HCT116 (cell line): ENCODE results near the gene ACP3. TPM values are rescaled to one million over a fixed set of nuclear protein-coding genes. Genes with fewer than 3 reads are reported as not detected.

ENCODE experiments used
- ATAC-seq: fragments of 200-7000 bp; cut with Tn5 transposase; 2 replicates; pipeline ENCODE4 v1.9.1; 2020; ENCODE audit warnings: mild to moderate bottlenecking, moderate library complexity
- BruUV-seq: library from RNA; stranded (reverse); fragments of 400-500 nt; replicated peaks from 2 replicates; lab custom pipeline; 2021; lab: Mats Ljungman, UMichigan
- CTCF ChIA-PET: fragments of 300-600 bp; sonication (Branson Sonifier 250); formaldehyde crosslinking; loops from one replicate; lab custom pipeline; 2021; ENCODE audit warnings: antibody characterized with exemption; lab: Charles Lee
- POLR2A ChIA-PET: fragments of 300-600, 350-600 bp; sonication (Branson Sonifier 250); formaldehyde crosslinking; loops from one replicate; lab custom pipeline; 2021; ENCODE audit warnings: antibody characterized with exemption; lab: Charles Lee
- RAD21 ChIA-PET, 2 experiments: fragments of 300-600 bp; sonication (Branson Sonifier 250); formaldehyde crosslinking; loops; one replicate each; lab custom pipeline; 2023; ENCODE audit warnings: low total read pairs in 2 of 2; ENCODE audit not compliant: uncharacterized antibody in 2 of 2, unreplicated experiment in 2 of 2, low non-redundant PET in 1 of 2; lab: Charles Lee
- DNase-seq: peaks from one replicate; pipeline ENCODE4 v3.0.0-alpha.2; 2010; ENCODE audit warnings: low read depth, low spot score
- H2AFZ ChIP-seq: fragments of 200-600 bp; shearing (Covaris generic), sonication (generic); 2 replicates; pipeline ENCODE4 v1.6.1; 2017; ENCODE audit warnings: low read depth, mixed run types, mixed read lengths, antibody characterized with exemption, low read length; ENCODE audit not compliant: poor library complexity, severe bottlenecking
- H3K27ac ChIP-seq: 2 replicates; pipeline ENCODE4 v1.5.1; 2012; ENCODE audit warnings: low read depth, low read length
- H3K27me3 ChIP-seq: fragments of 200-600 bp; sonication (generic); 2 replicates; pipeline ENCODE4 v1.6.1; 2016; ENCODE audit warnings: mixed run types, low read length, mixed read lengths; ENCODE audit not compliant: insufficient read depth
- H3K36me3 ChIP-seq, 2 experiments: fragments of 200-500 bp in 1 of 2; fragments of 200-600 bp in 1 of 2; sonication (Bioruptor generic) in 1 of 2; sonication (generic) in 1 of 2; 2 replicates each; pipeline versions ENCODE4 v1.5.1 to v1.6.1; 2014 to 2016; ENCODE audit warnings: low read length in 2 of 2, inconsistent platforms in 1 of 2, mixed read lengths in 1 of 2, mixed run types in 1 of 2; ENCODE audit not compliant: insufficient read depth in 2 of 2, control insufficient read depth in 1 of 2
- H3K4me1 ChIP-seq, 2 experiments: fragments of 200-600 bp in 1 of 2; sonication (generic) in 1 of 2; 2 replicates each; pipeline versions ENCODE4 v1.5.1 to v1.6.1; 2012 to 2017; ENCODE audit warnings: low read length in 2 of 2, inconsistent platforms in 1 of 2, mild to moderate bottlenecking in 1 of 2, mixed read lengths in 1 of 2, mixed run types in 1 of 2, moderate library complexity in 1 of 2; ENCODE audit not compliant: insufficient read depth in 2 of 2, control insufficient read depth in 1 of 2
- H3K4me2 ChIP-seq: fragments of 200-600 bp; sonication (generic); 2 replicates; pipeline ENCODE4 v1.6.1; 2017; ENCODE audit warnings: mixed run types, low read length, mixed read lengths
- H3K4me3 ChIP-seq, 2 experiments: fragments of 200-600 bp in 1 of 2; sonication (generic) in 1 of 2; replicated peaks in 1 of 2; 2 replicates each; pipeline ENCODE4 v1.5.1; 2011 to 2016; ENCODE audit warnings: low read length in 2 of 2, control low read depth in 1 of 2, low read depth in 1 of 2, mild to moderate bottlenecking in 1 of 2, mixed read lengths in 1 of 2, mixed run types in 1 of 2
- H3K79me2 ChIP-seq: fragments of 200-600 bp; sonication (generic); 2 replicates; pipeline ENCODE4 v1.6.1; 2017; ENCODE audit warnings: mild to moderate bottlenecking, mixed run types, low read length, moderate library complexity, mixed read lengths; ENCODE audit not compliant: insufficient read depth
- H3K9ac ChIP-seq: fragments of 200-600 bp; sonication (generic); 2 replicates; pipeline ENCODE4 v1.6.1; 2016; ENCODE audit warnings: low read length, mixed read lengths
- H3K9me2 ChIP-seq: fragments of 200-600 bp; sonication (generic), shearing (Covaris generic); 2 replicates; pipeline ENCODE4 v1.6.1; 2017; ENCODE audit warnings: mixed run types, mild to moderate bottlenecking, moderate library complexity; ENCODE audit not compliant: insufficient read depth
- H3K9me3 ChIP-seq, 2 experiments: fragments of 200-500 bp in 1 of 2; fragments of 200-600 bp in 1 of 2; sonication (Bioruptor generic) in 1 of 2; sonication (generic) in 1 of 2; 2 replicates each; pipeline ENCODE4 v1.6.1; 2014 to 2017; ENCODE audit warnings: low read length in 2 of 2, mixed read lengths in 2 of 2, inconsistent platforms in 1 of 2, low read depth in 1 of 2, mild to moderate bottlenecking in 1 of 2, mixed run types in 1 of 2, moderate library complexity in 1 of 2; ENCODE audit not compliant: control insufficient read depth in 1 of 2, insufficient read depth in 1 of 2
- H4K20me1 ChIP-seq: fragments of 200-600 bp; sonication (generic), shearing (Covaris generic); 2 replicates; pipeline ENCODE4 v1.6.1; 2017; ENCODE audit warnings: mixed run types, mild to moderate bottlenecking, moderate library complexity; ENCODE audit not compliant: insufficient read depth
- ATF3 ChIP-seq: IDR thresholded peaks from 2 replicates; pipeline ENCODE4 v1.6.1; 2012
- CBX3 ChIP-seq: IDR thresholded peaks from 2 replicates; pipeline ENCODE4 v1.6.1; 2012; ENCODE audit warnings: low read depth
- EGR1 ChIP-seq: IDR thresholded peaks from 2 replicates; pipeline ENCODE4 v1.6.1; 2012; ENCODE audit warnings: low read depth
- ELF1 ChIP-seq: IDR thresholded peaks from 2 replicates; pipeline ENCODE4 v1.6.1; 2012; ENCODE audit warnings: low read depth, borderline replicate concordance
- EZH2 ChIP-seq: fragments of 200-600 bp; sonication (generic); IDR thresholded peaks from 2 replicates; pipeline ENCODE4 v1.6.1; 2017; ENCODE audit warnings: antibody characterized with exemption, mixed run types
- FOSL1 ChIP-seq: IDR thresholded peaks from 2 replicates; pipeline ENCODE4 v1.6.1; 2012; ENCODE audit warnings: low read depth
- JUND ChIP-seq: IDR thresholded peaks from 2 replicates; pipeline ENCODE4 v1.6.1; 2012
- MAX ChIP-seq: IDR thresholded peaks from 2 replicates; pipeline ENCODE4 v1.6.1; 2012
- POLR2A ChIP-seq: IDR thresholded peaks from 2 replicates; pipeline ENCODE4 v1.7.0; 2011; ENCODE audit warnings: borderline replicate concordance; ENCODE audit not compliant: insufficient read depth, insufficient read length; ENCODE audit errors: extremely low read depth
- POLR2AphosphoS5 ChIP-seq: IDR thresholded peaks from 2 replicates; pipeline ENCODE4 v1.6.1; 2011; ENCODE audit warnings: mild to moderate bottlenecking, low read depth, low read length, moderate library complexity
- RAD21 ChIP-seq: IDR thresholded peaks from 2 replicates; pipeline ENCODE4 v1.6.1; 2012; ENCODE audit warnings: low read depth, mild to moderate bottlenecking
- REST ChIP-seq: IDR thresholded peaks from 2 replicates; pipeline ENCODE4 v1.6.1; 2012; ENCODE audit warnings: low read depth
- SIN3A ChIP-seq: IDR thresholded peaks from 2 replicates; pipeline ENCODE4 v1.6.1; 2012; ENCODE audit warnings: low read depth
- SP1 ChIP-seq: IDR thresholded peaks from 2 replicates; pipeline ENCODE4 v1.6.1; 2012; ENCODE audit warnings: low read depth
- SRF ChIP-seq: IDR thresholded peaks from 2 replicates; pipeline ENCODE4 v1.6.1; 2012; ENCODE audit warnings: low read depth
- TCF7L2 ChIP-seq: IDR thresholded peaks from 2 replicates; pipeline ENCODE4 v1.7.0; 2011; ENCODE audit warnings: borderline replicate concordance, inconsistent platforms; ENCODE audit not compliant: insufficient read depth, insufficient read length; ENCODE audit errors: extremely low read depth
- YY1 ChIP-seq: IDR thresholded peaks from 2 replicates; pipeline ENCODE4 v1.6.1; 2011; ENCODE audit warnings: low read length, low read depth, moderate library complexity, mild to moderate bottlenecking; ENCODE audit not compliant: insufficient replicate concordance; ENCODE audit errors: extremely low read depth
- ZBTB33 ChIP-seq: IDR thresholded peaks from 2 replicates; pipeline ENCODE4 v1.6.1; 2011; ENCODE audit warnings: mild to moderate bottlenecking, low read length, moderate library complexity; ENCODE audit not compliant: insufficient replicate concordance; ENCODE audit errors: extremely low read depth
- ZFX ChIP-seq: fragments of 450-650 bp; IDR thresholded peaks from 2 replicates; pipeline ENCODE4 v1.6.1; 2017
- intact Hi-C: fragments of 100-400 bp; cut with micrococcal nuclease; formaldehyde crosslinking; loops from 2 replicates; pipeline ENCODE4 v1.10.0; 2022
- total RNA-seq: library from RNA; stranded (reverse); gene quantifications from one replicate; pipeline ENCODE4 v1.2.1, GENCODE V29; 2021; ENCODE audit not compliant: unreplicated experiment

ACP3 gene
- total RNA-seq, 1 experiment from 2014 or later, result 0.79 TPM

GRCh38 chr3:132346841-132347736 is 29.9 kb downstream of the ACP3 start:
- Histone ChIP-seq H3K9ac (no peak overlapping the region), H3K4me3 (no peak overlapping the region), H3K9me2 (no peaks in the 10 kb centered on the region; the same call in 1 of the 2 replicates), H3K27me3 (no peaks in the 10 kb centered on the region), H3K27ac (no peak overlapping the region), H2AFZ (no peak overlapping the region), H4K20me1 (no peaks in the 10 kb centered on the region), H3K4me2 (no peak overlapping the region), H3K4me1 (peaks cover 0 to 8% of the 10 kb centered on the region in 2 experiments; a peak in 3 of 4 replicates), H3K9me3 (no peaks in the 10 kb centered on the region), H3K79me2 (no peaks in the 10 kb centered on the region), H3K36me3 (no peaks in the 10 kb centered on the region)
- intact Hi-C loops, result no loop called here
- ChIA-PET CTCF (interaction anchor here (1.7 kb wide), 1 partner anchor 90 kb away, joined by 5 read pairs; no protein-coding TSS in a partner anchor), RAD21 (no interaction called here), POLR2A (no interaction called here)
- no peak for TF ChIP-seq CBX3
- TF ChIP-seq MAX, result no peak
- no peak for TF ChIP-seq SIN3A
- TF ChIP-seq JUND, result no peak
- no peak for TF ChIP-seq YY1
- TF ChIP-seq ELF1, result no peak
- no peak for TF ChIP-seq TCF7L2
- TF ChIP-seq ZBTB33, result no peak
- TF ChIP-seq POLR2A, result no peak
- TF ChIP-seq POLR2AphosphoS5, result no peak
- TF ChIP-seq SP1, result no peak
- no peak for TF ChIP-seq SRF
- TF ChIP-seq RAD21, result no peak
- TF ChIP-seq REST, result no peak
- TF ChIP-seq EGR1, result no peak
- TF ChIP-seq FOSL1, result no peak
- no peak for TF ChIP-seq ATF3
- no peak for TF ChIP-seq EZH2
- TF ChIP-seq ZFX, result no peak
- ATAC-seq (no peak), DNase-seq (no peak)
- no TSS peak for BruUV-seq
